T-helper 1 cell treated with Interleukin-12 subunit alpha and Interleukin-12 subunit beta and Interleukin-4 antibody, amounts not matched to agents 30 ng/mL and 1 ng/mL, for 36 hours (primary cell): ENCODE data around the gene C9orf40. TPM values are rescaled to one million over a fixed set of nuclear protein-coding genes. Genes with fewer than 3 reads are reported as not detected.

Source experiments
- intact Hi-C: fragments of 100-400 bp; cut with micrococcal nuclease; formaldehyde crosslinking; loops from one replicate; pipeline ENCODE4 v1.15.1; 2024
- total RNA-seq: library from RNA; stranded (reverse); gene quantifications from 2 replicates; pipeline ENCODE4 v1.2.3, GENCODE V29; 2022

The C9orf40 gene
- total RNA-seq, 1 donor from 2014 or later: 13.6 TPM

DNA sequence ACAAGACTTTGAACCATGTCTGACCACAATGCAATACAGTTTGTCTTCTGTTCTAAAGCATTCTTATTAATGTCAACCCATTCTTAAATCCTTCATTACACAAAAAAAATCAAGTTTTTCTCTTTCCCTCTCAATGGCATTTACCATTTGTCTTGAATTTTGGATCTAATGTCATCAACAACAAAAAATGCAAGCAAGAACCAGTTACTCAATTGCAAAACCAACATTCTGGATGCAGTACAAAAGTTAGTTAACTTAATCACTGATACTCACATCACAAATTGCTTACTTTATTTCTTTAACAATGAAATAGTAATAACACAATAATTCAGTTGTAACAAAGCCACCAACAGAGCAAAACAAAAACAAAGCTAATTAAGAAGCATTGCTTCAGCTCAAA is 6.0 kb downstream of the C9orf40 start:
- intact Hi-C loops: no loop called here

DNA sequence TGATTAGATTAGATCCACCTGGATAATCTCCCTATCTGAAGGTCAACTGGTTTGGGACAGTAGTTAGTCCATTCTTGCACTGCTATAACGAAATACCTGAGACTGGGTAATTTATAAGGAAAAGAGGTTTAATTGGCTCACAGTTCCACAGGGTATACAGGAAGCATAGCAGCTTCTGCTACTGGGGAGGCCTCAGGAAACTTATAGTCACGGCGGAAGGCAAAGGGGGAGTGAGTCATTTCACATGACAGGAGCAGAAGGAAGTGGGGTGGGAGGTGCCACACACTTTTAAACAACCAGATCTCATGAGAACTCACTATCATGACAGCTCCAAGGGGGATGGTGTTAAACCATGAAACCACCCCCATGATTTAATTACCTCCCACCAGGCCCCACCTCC is 9.9 kb downstream of the C9orf40 start:
- intact Hi-C loops: loop anchor here (1.0 kb wide), 1 partner anchor 8 kb away; no protein-coding TSS in a partner anchor

DNA sequence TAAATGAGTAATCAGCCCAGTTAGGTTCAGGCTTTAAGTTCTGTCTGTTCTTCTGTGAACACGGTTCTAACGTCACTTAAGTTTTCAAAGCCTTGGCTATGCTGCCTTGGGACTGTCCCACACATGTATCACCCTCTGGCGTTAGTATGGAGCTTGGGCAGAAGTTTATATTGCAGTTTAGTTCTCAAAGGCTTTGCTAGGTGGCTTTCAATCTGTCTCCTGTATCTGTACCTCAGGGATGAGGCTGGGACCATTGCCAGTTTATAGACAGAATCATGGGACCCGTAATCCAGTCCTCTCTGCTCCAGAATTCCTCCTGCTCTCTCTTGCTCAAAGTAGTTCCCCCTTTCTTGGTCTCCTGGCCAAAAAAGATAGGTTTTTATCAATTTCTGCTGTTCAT is 12.1 kb downstream of the C9orf40 start:
- intact Hi-C loops: no loop called here

DNA sequence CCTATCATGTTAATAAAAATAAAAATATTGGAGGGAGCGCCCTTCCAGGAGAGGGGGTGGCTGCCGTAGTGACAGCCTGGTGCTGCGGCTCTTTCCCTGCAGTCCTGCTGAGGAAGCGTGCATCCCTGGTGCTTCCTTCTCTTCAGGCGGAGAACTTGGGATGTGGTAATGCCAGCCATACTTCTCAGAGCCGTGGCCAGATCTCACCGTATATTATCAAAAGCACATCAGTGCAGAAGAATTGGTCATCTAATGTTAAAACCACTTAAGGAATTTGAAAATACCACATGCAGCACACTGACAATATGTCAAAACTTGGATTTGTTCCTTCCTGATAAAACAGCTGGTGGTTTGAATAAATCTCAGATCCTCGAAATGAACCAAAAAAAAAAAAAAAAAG is 17.7 kb downstream of the C9orf40 start:
- intact Hi-C loops: no loop called here

DNA sequence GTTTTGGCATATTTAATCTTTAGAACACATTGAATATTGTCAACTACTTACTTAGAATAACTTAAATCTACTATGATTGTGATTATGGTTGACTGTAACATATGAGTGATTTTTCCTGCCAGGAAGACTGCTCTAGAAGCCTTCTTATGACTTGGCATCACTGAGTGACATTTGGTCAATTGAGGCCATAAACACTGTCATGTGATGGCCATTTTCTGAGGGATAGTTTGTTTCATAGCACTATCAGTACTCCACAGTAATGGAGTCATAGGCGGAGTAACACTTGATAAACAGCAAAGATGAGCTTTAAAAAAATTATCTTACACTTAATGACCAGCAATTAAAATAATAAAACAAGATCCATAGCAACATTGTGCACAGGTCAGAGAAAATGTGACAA is 31.0 kb downstream of the C9orf40 start:
- intact Hi-C loops: no loop called here

DNA sequence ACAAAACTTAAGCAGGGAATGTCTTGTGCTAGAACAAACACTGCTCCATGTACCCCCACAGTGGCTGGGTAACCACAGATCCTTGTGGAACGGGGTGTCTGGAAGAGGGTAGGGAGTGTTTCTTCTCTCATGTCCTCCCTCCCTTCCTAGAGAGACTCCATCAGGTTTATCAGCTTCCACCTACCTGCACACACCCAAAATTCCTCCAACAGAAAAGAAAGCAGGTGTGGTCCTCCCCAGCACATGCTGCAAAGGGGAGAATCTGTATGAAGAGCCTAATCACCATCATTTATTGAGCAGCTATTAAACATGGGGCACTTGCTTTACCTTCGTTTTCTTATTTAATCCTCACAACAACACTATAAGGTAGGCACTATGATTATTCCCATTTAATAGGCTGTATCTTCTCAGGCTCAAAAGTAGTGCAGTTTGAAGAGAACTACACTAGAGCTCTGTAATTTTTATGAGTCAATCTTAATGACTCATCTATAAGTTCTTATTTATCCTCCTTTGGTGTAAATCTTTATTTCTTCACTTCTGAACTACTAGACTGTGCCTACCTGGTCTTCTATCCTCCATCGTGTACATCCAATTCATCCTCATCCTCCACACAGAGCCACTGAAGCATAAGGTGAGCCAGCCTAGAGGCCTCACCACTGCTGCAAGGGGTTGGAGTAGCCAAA is 31.6 kb downstream of the C9orf40 start:
- intact Hi-C loops: no loop called here

DNA sequence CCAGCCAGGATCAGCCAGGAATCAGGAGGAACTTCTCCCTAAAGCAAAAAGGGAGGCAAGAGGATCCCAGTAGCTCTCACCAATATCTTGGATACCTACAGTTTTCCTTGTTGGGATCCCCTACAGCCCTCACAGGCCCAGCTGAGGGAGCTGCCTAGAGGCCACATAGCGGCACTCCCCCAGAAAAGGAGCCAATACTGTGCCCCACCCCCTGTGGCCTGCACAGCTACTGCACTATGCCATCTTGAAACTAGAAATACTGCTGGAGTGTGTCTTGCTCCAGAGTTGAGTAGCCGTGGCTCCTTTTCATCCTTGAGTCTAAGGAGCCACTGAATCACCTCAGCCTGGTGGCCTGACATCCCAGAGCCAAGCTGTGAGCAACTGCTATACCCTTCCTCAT is 42.7 kb downstream of the C9orf40 start:
- intact Hi-C loops: no loop called here

DNA sequence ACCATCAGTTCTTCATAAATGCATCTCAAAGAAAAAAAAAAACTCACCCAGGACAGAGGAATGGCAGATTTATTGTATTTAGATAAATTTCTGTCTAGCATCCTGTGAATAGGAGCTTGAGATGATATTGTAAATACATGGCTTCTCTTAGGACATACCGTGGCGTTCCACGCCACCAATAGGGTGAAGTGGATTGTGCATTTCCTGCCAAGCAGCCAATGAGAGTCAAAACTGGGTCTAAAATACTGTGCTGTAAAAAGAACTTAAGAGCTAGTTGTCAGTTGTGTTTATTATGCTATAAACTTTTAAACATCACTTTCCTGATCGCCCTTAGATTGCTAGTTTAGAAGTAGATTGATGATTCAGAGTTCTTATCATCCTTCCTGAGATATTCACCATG is 44.0 kb downstream of the C9orf40 start:
- intact Hi-C loops: no loop called here

DNA sequence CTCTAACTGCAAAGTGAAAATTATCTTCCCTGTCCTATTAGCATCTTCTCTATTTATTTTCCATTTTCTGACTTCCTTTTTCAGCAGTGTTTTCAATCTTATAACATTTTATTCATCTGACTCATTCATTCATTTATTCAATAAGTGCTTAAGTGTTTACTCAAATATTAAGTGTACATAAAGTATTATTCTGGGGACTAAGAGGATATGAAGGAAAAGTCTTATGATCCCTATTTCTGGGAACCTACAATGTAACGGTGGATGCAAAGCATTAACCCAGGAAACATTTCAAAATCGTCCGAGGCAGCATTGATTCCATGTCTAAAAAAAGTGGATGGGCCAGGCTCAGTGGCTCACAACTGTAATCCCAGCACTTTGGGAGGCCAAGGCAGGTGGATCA is 45.6 kb downstream of the C9orf40 start:
- intact Hi-C loops: no loop called here

DNA sequence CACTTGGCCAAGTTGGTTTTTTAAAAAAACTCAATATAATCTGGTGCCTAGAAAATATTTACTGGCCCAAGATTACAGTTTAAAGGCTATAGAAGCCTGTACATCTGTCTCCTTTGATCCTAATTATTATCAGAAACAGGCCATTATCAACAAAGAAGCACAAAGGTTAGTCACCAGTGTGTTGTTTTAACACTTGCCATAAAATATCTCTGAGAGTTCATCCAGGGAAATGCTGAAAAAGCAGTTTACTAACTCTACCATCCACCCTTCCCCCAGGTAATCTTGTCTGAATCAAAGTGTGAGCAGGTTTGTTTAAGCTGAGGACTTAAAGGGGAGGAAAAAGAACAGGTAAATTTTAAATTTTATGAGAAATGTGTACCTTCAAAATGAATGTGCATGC is 51.7 kb downstream of the C9orf40 start:
- intact Hi-C loops: no loop called here

Other genes with a start within 250 kb of the C9orf40 start
- not detected in 2 replicates for gene TRPM6, start 65.0 kb downstream of the C9orf40 start, total RNA-seq
- 33.1 and 37.3 TPM in 2 replicates for gene CARNMT1, start 75.4 kb upstream of the C9orf40 start, total RNA-seq
- 25.1 and 25.7 TPM in 2 replicates for gene NMRK1, start 135.2 kb upstream of the C9orf40 start, total RNA-seq
- gene OSTF1, start 135.6 kb upstream of the C9orf40 start, total RNA-seq: 140 and 143 TPM in 2 replicates